ENCODE measurements around the gene ATP5MG. TPM values are rescaled to one million over a fixed set of nuclear protein-coding genes. Genes with fewer than 3 reads are reported as not detected.

The ATP5MG gene
- total and polyA plus RNA-seq, 10 of the 15 experiments (the other 5 are each of a cell fraction or from before 2014, with no cell fraction given) = 211 to 2,276 (median 633) TPM

GRCh38 chr11:118417801-118418200 is 16.4 kb downstream of the ATP5MG start:
- FAIRE-seq = no peak
- Histone ChIP-seq H3K9me3 (replicated peaks; ENCODE audit: control insufficient read depth, insufficient read depth, low read length) (no peaks in the 10 kb centered on the region; the same call in 2 of the 3 replicates), H4K20me1 (ENCODE audit: control insufficient read depth, insufficient read depth) (no peaks in the 10 kb centered on the region), H3K4me3 (no peak overlapping the region), H3K36me3 (ENCODE audit: control insufficient read depth in 2 of 2, insufficient read depth in 2 of 2, low read length in 1 of 2) (no peaks in the 10 kb centered on the region), H3K4me1 (ENCODE audit: control insufficient read depth, insufficient read depth, low read length) (no peaks in the 10 kb centered on the region), H3K9ac (ENCODE audit: control insufficient read depth, insufficient read depth, low read length) (no peak overlapping the region), H2AFZ (ENCODE audit: control insufficient read depth, low read depth, low read length) (no peak overlapping the region), H3K79me2 (ENCODE audit: control insufficient read depth, insufficient read depth, low read length) (no peaks in the 10 kb centered on the region), H3K27ac (ENCODE audit: control insufficient read depth, insufficient read depth) (no peak overlapping the region), H3K27me3 (replicated peaks in 1 of 2; ENCODE audit: control insufficient read depth in 2 of 2, insufficient read depth in 2 of 2, low read length in 1 of 2) (no peaks in the 10 kb centered on the region), H3K4me2 (ENCODE audit: control insufficient read depth, insufficient read depth) (no peak overlapping the region)
- RAD21 ChIA-PET (ENCODE audit: unreplicated experiment) = no interaction called here
- no peak for DNase-seq (ENCODE audit: low read depth, low spot score)
- no TSS peak for BruUV-seq (replicated peaks)
- SMC1A ChIA-PET (ENCODE audit: uncharacterized antibody, unreplicated experiment) = interaction anchor here (0.8 to 1.5 kb wide), 3 partner anchors 11 to 67 kb away, joined by 3 to 4 read pairs (median 3); no protein-coding TSS in a partner anchor
- CTCF ChIA-PET = interaction anchor here (1.0 to 1.7 kb wide), 2 partner anchors 11 to 13 kb away, joined by 3 to 5 read pairs; no protein-coding TSS in a partner anchor
- ATAC-seq = no peak
- TF ChIP-seq ZNF274 (IDR thresholded peaks at IDR 0.05; ENCODE audit: insufficient read depth, insufficient read length) (no peak), POLR2AphosphoS2 (IDR thresholded peaks at IDR 0.05; ENCODE audit: low read depth, low read length) (no peak), ZNF217 (IDR thresholded peaks at IDR 0.05) (no peak), RB1 (IDR thresholded peaks at IDR 0.05; ENCODE audit: borderline replicate concordance) (no peak), BRCA1 (IDR thresholded peaks at IDR 0.05; ENCODE audit: low read depth, low read length) (no peak), SKIL (IDR thresholded peaks at IDR 0.05; ENCODE audit: low read depth, poor library complexity, severe bottlenecking) (no peak), HCFC1 (IDR thresholded peaks at IDR 0.05; ENCODE audit: low read length) (no peak), TCF3 (IDR thresholded peaks at IDR 0.05; ENCODE audit: borderline replicate concordance, insufficient read depth, low read depth, low read length) (no peak), CREM (IDR thresholded peaks at IDR 0.05; ENCODE audit: low read depth) (no peak), SIX5 (IDR thresholded peaks at IDR 0.05; ENCODE audit: low read depth, low read length, severe bottlenecking) (no peak), GABPA (IDR thresholded peaks at IDR 0.05; ENCODE audit: low read depth) (no peak), PKNOX1 (IDR thresholded peaks at IDR 0.05) (no peak), BHLHE40 (IDR thresholded peaks at IDR 0.05; ENCODE audit: borderline replicate concordance in 1 of 2, low read depth in 2 of 2, low read length in 1 of 2) (no peak), CHD2 (IDR thresholded peaks at IDR 0.05; ENCODE audit: borderline replicate concordance, low read depth, low read length) (no peak), RAD51 (IDR thresholded peaks at IDR 0.05) (no peak), SMAD5 (IDR thresholded peaks at IDR 0.05; ENCODE audit: low read depth) (no peak), BCL11A (IDR thresholded peaks at IDR 0.05; ENCODE audit: low read depth, low read length) (no peak), MYB (IDR thresholded peaks at IDR 0.05; ENCODE audit: borderline replicate concordance, low read depth, low read length) (no peak)
- TF ChIP-seq, protein P1, sequence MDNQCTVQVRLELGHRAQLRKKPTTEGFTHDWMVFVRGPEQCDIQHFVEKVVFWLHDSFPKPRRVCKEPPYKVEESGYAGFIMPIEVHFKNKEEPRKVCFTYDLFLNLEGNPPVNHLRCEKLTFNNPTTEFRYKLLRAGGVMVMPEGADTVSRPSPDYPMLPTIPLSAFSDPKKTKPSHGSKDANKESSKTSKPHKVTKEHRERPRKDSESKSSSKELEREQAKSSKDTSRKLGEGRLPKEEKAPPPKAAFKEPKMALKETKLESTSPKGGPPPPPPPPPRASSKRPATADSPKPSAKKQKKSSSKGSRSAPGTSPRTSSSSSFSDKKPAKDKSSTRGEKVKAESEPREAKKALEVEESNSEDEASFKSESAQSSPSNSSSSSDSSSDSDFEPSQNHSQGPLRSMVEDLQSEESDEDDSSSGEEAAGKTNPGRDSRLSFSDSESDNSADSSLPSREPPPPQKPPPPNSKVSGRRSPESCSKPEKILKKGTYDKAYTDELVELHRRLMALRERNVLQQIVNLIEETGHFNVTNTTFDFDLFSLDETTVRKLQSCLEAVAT (IDR thresholded peaks at IDR 0.05) = no peak
- in situ Hi-C loops (cut with MboI) (no loop called here), intact Hi-C loops (cut with micrococcal nuclease; ENCODE audit: unreplicated experiment) (no loop called here)
- WGBS (ENCODE audit: insufficient coverage, insufficient replicate concordance, low lambda C conversion rate, missing lambda C conversion rate) = 51% methylated on average over 4 of the region's 4 CpGs
- POLR2A ChIA-PET = no interaction called here

Data from GM12878 (cell line).